Liver (tissue), 9 donors: ENCODE results near the gene MORC4. TPM values are rescaled to one million over a fixed set of nuclear protein-coding genes. Genes with fewer than 3 reads are reported as not detected.

Experiments used
- DNase-seq: peaks from one replicate; pipeline ENCODE4 v3.0.0-alpha.2; 2017; ENCODE audit warnings: low spot score
- H3K27ac ChIP-seq, 2 donors: one replicate each; pipeline ENCODE4 v1.7.0; 2013; ENCODE audit warnings: inconsistent platforms in 2 of 2, low read length in 2 of 2, control low read depth in 1 of 2, low read depth in 1 of 2, mild to moderate bottlenecking in 1 of 2
- H3K27me3 ChIP-seq, 4 donors: one replicate each; pipeline versions ENCODE4 v1.6.1 to v1.7.0; 2013; ENCODE audit warnings: low read length in 3 of 4, inconsistent platforms in 1 of 4, mild to moderate bottlenecking in 1 of 4, moderate library complexity in 1 of 4; ENCODE audit not compliant: control insufficient read depth in 4 of 4, insufficient read depth in 4 of 4
- H3K36me3 ChIP-seq, 4 donors: one replicate each; pipeline versions ENCODE4 v1.6.1 to v1.7.0; 2013; ENCODE audit warnings: low read length in 3 of 4, mild to moderate bottlenecking in 3 of 4, low read depth in 1 of 4, moderate library complexity in 1 of 4; ENCODE audit not compliant: control insufficient read depth in 4 of 4, insufficient read depth in 3 of 4
- H3K4me1 ChIP-seq, 4 donors: one replicate each; pipeline versions ENCODE4 v1.6.1 to v1.7.0; 2013; ENCODE audit warnings: low read length in 3 of 4, mild to moderate bottlenecking in 3 of 4, moderate library complexity in 1 of 4; ENCODE audit not compliant: control insufficient read depth in 4 of 4, insufficient read depth in 4 of 4
- H3K4me3 ChIP-seq, 3 donors: one replicate each; pipeline versions ENCODE4 v1.6.1 to v1.7.0; 2013; ENCODE audit warnings: low read length in 3 of 3, control low read depth in 1 of 3, low read depth in 1 of 3, mild to moderate bottlenecking in 1 of 3
- H3K9ac ChIP-seq, 2 donors: one replicate each; pipeline ENCODE4 v1.7.0; 2013; ENCODE audit warnings: low read length in 2 of 2, mild to moderate bottlenecking in 2 of 2, moderate library complexity in 2 of 2, control low read depth in 1 of 2, low read depth in 1 of 2
- H3K9me3 ChIP-seq, 4 donors: one replicate each; pipeline versions ENCODE4 v1.6.1 to v1.7.0; 2013; ENCODE audit warnings: low read length in 3 of 4; ENCODE audit not compliant: control insufficient read depth in 4 of 4
- EGR1 ChIP-seq, 2 donors: IDR thresholded peaks; 2 replicates each; pipeline ENCODE4 v1.6.1; 2016 to 2018; ENCODE audit warnings: antibody characterized with exemption in 2 of 2, low read depth in 2 of 2
- FOXA1 ChIP-seq: IDR thresholded peaks from 2 replicates; pipeline ENCODE4 v1.6.1; 2016; ENCODE audit warnings: antibody characterized with exemption
- FOXA2 ChIP-seq: IDR thresholded peaks from 2 replicates; pipeline ENCODE4 v1.6.1; 2016; ENCODE audit warnings: antibody characterized with exemption
- GABPA ChIP-seq, 2 donors: IDR thresholded peaks in 1 of 2; conservative IDR thresholded peaks in 1 of 2; 2 replicates each; pipeline ENCODE4 v1.6.1; 2016; ENCODE audit warnings: antibody characterized with exemption in 2 of 2, mild to moderate bottlenecking in 1 of 2, moderate library complexity in 1 of 2
- HNF4A ChIP-seq, 2 donors: conservative IDR thresholded peaks; 2 replicates each; pipeline ENCODE4 v1.6.1; 2016; ENCODE audit warnings: antibody characterized with exemption in 2 of 2, mild to moderate bottlenecking in 2 of 2
- HNF4G ChIP-seq: IDR thresholded peaks from 2 replicates; pipeline ENCODE4 v1.6.1; 2016; ENCODE audit warnings: antibody characterized with exemption
- JUND ChIP-seq, 2 donors: IDR thresholded peaks; 2 replicates each; pipeline ENCODE4 v1.6.1; 2016; ENCODE audit warnings: antibody characterized with exemption in 2 of 2
- NR2F2 ChIP-seq: IDR thresholded peaks from 2 replicates; pipeline ENCODE4 v1.6.1; 2016; ENCODE audit warnings: antibody characterized with exemption
- RAD21 ChIP-seq, 2 donors: IDR thresholded peaks; 2 replicates each; pipeline ENCODE4 v1.6.1; 2016; ENCODE audit warnings: antibody characterized with exemption in 2 of 2, mild to moderate bottlenecking in 2 of 2
- RXRA ChIP-seq, 2 donors: IDR thresholded peaks; 2 replicates each; pipeline ENCODE4 v1.6.1; 2017 to 2018; ENCODE audit warnings: antibody characterized with exemption in 2 of 2, mild to moderate bottlenecking in 1 of 2
- TAF1 ChIP-seq: conservative IDR thresholded peaks from 2 replicates; pipeline ENCODE4 v1.6.1; 2016; ENCODE audit warnings: antibody characterized with exemption, mild to moderate bottlenecking
- WGBS: extraction: QIAGEN DNeasy Blood & Tissue Kit; methylation state at CpG from one replicate; pipeline ENCODE4 v1.1.7; 2013; 5-methylcytosine and 5-hydroxymethylcytosine counted together
- polyA plus RNA-seq, 2 donors: library from polyadenylated mRNA; stranded (reverse) in 1 of 2; unstranded in 1 of 2; fragments of 200-250 nt in 1 of 2; fragments of >200 nt in 1 of 2; fragmentation: Nextera tagmentation in 1 of 2; extraction: Ambion mirVana in 1 of 2; gene quantifications; one replicate each; pipeline versions ENCODE4 v1.2.1 to v1.2.3, GENCODE V29; 2013 to 2015
- total RNA-seq, 2 donors: library from RNA; depleted of rRNA; stranded (reverse); fragments of >200 nt; gene quantifications; one replicate each; pipeline ENCODE4 v1.2.3, GENCODE V29; 2014
- TF ChIP-seq, protein P1 (sequence below): IDR thresholded peaks from 2 replicates; pipeline ENCODE4 v1.6.1; 2016; ENCODE audit warnings: antibody characterized with exemption
- TF ChIP-seq, protein P2 (sequence below): IDR thresholded peaks from 2 replicates; pipeline ENCODE4 v1.6.1; 2016; ENCODE audit warnings: antibody characterized with exemption
- TF ChIP-seq, protein P3 (sequence below): IDR thresholded peaks from 2 replicates; pipeline ENCODE4 v1.6.1; 2016; ENCODE audit warnings: antibody characterized with exemption, mild to moderate bottlenecking
- donor health status: healthy.
- donor health status: healthy.
- donor health status: healthy.
- donor health status: healthy.
- donor health status: healthy.

Gene MORC4
- total and polyA plus RNA-seq, 4 donors: 5.8 to 11.0 (median 8.4) TPM

GRCh38 chrX:106952538-106952937 is 47.5 kb downstream of the MORC4 start:
- Histone ChIP-seq H3K27me3 (peaks cover 0 to 2% (median 0%) of the 10 kb centered on the region in 4 donors), H3K36me3 (no peaks in the 10 kb centered on the region), H3K9me3 (no peaks in the 10 kb centered on the region), H3K4me3 (no peak overlapping the region), H3K27ac (no peak overlapping the region), H3K4me1 (peaks cover 4 to 13% (median 8%) of the 10 kb centered on the region in 4 donors), H3K9ac (no peak overlapping the region)
- WGBS: 68% methylated on average over 2 of the region's 2 CpGs
- DNase-seq: no peak
- no peak for TF ChIP-seq RXRA (IDR thresholded peaks at IDR 0.05)
- TF ChIP-seq EGR1 (IDR thresholded peaks at IDR 0.05; ENCODE audit: low read depth in 2 of 2): no peak
- TF ChIP-seq RAD21 (IDR thresholded peaks at IDR 0.05): no peak
- no peak for TF ChIP-seq GABPA (IDR thresholded peaks at IDR 0.05 in 1 of 2, conservative IDR thresholded peaks at IDR 0.05 in 1 of 2)
- TF ChIP-seq FOXA2: no peak
- TF ChIP-seq HNF4A (conservative IDR thresholded peaks at IDR 0.05): no peak

- TF ChIP-seq, protein P1, sequence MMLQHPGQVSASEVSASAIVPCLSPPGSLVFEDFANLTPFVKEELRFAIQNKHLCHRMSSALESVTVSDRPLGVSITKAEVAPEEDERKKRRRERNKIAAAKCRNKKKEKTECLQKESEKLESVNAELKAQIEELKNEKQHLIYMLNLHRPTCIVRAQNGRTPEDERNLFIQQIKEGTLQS: no peak
- no peak for TF ChIP-seq GABPA (IDR thresholded peaks at IDR 0.05 in 1 of 2, conservative IDR thresholded peaks at IDR 0.05 in 1 of 2)
- no peak for TF ChIP-seq TAF1
- TF ChIP-seq FOXA1: no peak
- no peak for TF ChIP-seq NR2F2
- TF ChIP-seq, protein P2, sequence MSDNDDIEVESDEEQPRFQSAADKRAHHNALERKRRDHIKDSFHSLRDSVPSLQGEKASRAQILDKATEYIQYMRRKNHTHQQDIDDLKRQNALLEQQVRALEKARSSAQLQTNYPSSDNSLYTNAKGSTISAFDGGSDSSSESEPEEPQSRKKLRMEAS: no peak
- no peak for TF ChIP-seq RAD21 (IDR thresholded peaks at IDR 0.05)
- H3K4me3 ChIP-seq: no peak overlapping the region
- DNase-seq: no peak
- WGBS: 84% methylated on average over 3 of the region's 3 CpGs
- H3K4me1 ChIP-seq: peaks cover 4 to 13% (median 8%) of the 10 kb centered on the region in 4 donors
- H3K36me3 ChIP-seq: no peaks in the 10 kb centered on the region
- H3K27me3 ChIP-seq: peaks cover 0 to 2% (median 0%) of the 10 kb centered on the region in 4 donors
- no peak overlapping the region for H3K9ac ChIP-seq
- H3K27ac ChIP-seq: no peak overlapping the region
- no peaks in the 10 kb centered on the region for H3K9me3 ChIP-seq
Observed at GRCh38 chrX:106952089-106952488, 47.9 kb downstream of the MORC4 start.

DNA sequence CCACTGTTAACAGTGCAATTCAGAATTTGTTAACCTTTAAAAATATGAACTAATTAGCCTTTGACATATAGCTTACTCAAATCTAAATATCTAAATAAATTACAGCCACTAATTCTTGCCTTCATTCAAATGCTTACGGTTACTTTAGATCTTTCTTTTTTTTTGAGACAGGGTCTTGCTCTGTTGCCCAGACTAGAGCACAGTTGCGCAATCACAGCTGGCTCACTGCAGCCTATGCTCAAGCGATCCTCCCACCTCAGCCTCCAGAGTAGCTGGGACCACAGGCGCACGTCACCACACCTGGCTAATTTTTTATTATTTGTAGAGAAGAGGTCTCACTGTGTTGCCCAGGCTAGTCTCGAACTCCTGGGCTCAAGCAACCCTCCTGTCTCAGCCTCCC is 48.8 kb downstream of the MORC4 start:
- no peak overlapping the region for H3K9ac ChIP-seq
- no peaks in the 10 kb centered on the region for H3K36me3 ChIP-seq
- H3K4me1 ChIP-seq: peaks cover 4 to 13% (median 8%) of the 10 kb centered on the region in 4 donors
- no peaks in the 10 kb centered on the region for H3K9me3 ChIP-seq
- 95% methylated on average over 6 of the region's 6 CpGs for WGBS
- H3K27me3 ChIP-seq: peaks cover 0 to 2% (median 0%) of the 10 kb centered on the region in 4 donors
- no peak overlapping the region for H3K4me3 ChIP-seq
- DNase-seq: no peak
- TF ChIP-seq HNF4G: no peak
- TF ChIP-seq JUND (IDR thresholded peaks at IDR 0.05): no peak
- TF ChIP-seq FOXA1: no peak
- TF ChIP-seq, protein P3, sequence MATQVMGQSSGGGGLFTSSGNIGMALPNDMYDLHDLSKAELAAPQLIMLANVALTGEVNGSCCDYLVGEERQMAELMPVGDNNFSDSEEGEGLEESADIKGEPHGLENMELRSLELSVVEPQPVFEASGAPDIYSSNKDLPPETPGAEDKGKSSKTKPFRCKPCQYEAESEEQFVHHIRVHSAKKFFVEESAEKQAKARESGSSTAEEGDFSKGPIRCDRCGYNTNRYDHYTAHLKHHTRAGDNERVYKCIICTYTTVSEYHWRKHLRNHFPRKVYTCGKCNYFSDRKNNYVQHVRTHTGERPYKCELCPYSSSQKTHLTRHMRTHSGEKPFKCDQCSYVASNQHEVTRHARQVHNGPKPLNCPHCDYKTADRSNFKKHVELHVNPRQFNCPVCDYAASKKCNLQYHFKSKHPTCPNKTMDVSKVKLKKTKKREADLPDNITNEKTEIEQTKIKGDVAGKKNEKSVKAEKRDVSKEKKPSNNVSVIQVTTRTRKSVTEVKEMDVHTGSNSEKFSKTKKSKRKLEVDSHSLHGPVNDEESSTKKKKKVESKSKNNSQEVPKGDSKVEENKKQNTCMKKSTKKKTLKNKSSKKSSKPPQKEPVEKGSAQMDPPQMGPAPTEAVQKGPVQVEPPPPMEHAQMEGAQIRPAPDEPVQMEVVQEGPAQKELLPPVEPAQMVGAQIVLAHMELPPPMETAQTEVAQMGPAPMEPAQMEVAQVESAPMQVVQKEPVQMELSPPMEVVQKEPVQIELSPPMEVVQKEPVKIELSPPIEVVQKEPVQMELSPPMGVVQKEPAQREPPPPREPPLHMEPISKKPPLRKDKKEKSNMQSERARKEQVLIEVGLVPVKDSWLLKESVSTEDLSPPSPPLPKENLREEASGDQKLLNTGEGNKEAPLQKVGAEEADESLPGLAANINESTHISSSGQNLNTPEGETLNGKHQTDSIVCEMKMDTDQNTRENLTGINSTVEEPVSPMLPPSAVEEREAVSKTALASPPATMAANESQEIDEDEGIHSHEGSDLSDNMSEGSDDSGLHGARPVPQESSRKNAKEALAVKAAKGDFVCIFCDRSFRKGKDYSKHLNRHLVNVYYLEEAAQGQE: no peak
- H3K27ac ChIP-seq: no peak overlapping the region
